Mammary epithelial cell (primary cell): ENCODE results near the gene NCK1.

Experiments used
- CTCF ChIP-seq, 2 donors: IDR thresholded peaks in 1 of 2; conservative IDR thresholded peaks in 1 of 2; 2 replicates each; pipeline ENCODE4 v1.5.1; 2011 to 2012; ENCODE audit warnings: inconsistent platforms in 2 of 2, low read length in 2 of 2, mild to moderate bottlenecking in 2 of 2, control low read depth in 1 of 2, low read depth in 1 of 2; ENCODE audit not compliant: insufficient read depth in 1 of 2; ENCODE audit errors: extremely low read depth in 1 of 2
- EZH2 ChIP-seq: IDR thresholded peaks from 2 replicates; pipeline ENCODE4 v1.6.1; 2012; ENCODE audit warnings: low read length, inconsistent platforms, borderline replicate concordance

DNA sequence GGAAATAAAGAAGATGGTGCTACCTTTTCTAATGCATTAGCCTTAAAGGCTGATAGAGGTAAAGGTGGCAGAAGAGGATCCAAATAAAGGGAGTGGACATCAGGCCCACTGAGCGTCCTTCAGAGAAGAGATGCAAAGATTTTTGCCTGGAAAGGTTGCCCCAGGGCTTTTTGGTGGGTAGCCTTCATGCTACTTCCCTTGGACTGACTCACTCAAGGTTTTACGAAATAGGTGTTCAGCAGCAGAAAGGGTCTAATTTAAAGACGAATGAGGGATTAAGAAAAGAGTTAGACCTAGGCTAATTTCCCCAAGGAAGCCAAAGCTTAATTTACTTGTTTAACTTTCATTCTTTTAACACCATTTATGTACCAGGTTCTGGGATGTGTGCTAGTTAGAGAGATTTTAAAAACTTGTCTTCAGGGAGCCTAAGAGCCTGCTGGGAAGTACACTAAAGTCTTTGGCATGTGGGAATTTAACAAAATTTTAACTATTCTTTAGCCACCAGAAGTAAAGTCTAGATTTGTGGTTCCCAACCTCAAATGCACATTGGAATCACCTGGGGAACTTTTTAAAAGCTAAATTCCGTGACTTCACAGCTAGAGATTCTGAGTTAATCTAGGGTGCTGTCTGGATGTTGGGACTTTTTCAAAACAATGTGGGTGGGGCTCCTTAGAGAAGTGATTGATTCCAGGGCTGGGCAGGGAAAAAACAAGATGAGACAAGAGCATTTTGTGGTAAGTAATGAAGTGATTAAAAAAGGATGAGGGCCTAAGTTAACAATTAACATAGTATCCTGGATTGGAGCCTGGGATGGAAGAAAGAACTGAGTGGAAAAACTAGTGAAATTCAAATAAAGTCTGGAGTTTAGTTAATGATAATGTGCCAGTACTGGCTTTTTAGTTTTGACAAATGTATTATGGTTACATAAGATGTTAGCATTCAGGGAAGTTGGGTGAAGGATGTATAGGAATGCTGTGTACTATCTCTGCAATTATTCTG is 99.1 kb downstream of the NCK1 start:
- no peak for TF ChIP-seq EZH2
- TF ChIP-seq CTCF (conservative IDR thresholded peaks at IDR 0.05 in 1 of 2, IDR thresholded peaks at IDR 0.05 in 1 of 2; ENCODE audit: extremely low read depth in 1 of 2, insufficient read depth in 1 of 2, low read depth in 1 of 2, low read length in 2 of 2) = no peak
